H1 (cell line): ENCODE measurements around the gene RFPL1. TPM values are rescaled to one million over a fixed set of nuclear protein-coding genes. Genes with fewer than 3 reads are reported as not detected.

ENCODE experiments used
- MAFK ChIP-seq: IDR thresholded peaks from 2 replicates; pipeline ENCODE4 v1.6.1; 2012; ENCODE audit warnings: low read depth, mild to moderate bottlenecking, improper control_type of control experiment, low read length
- RXRA ChIP-seq: IDR thresholded peaks from 2 replicates; pipeline ENCODE4 v1.6.1; 2011; ENCODE audit warnings: low read depth, mild to moderate bottlenecking, low read length, moderate library complexity; ENCODE audit not compliant: insufficient read depth
- TAF1 ChIP-seq: IDR thresholded peaks from 2 replicates; pipeline ENCODE4 v1.6.1; 2011; ENCODE audit warnings: mild to moderate bottlenecking, low read depth, low read length
- polyA plus RNA-seq, 7 experiments: library from polyadenylated mRNA; depleted of rRNA in 3 of 7; stranded (reverse) in 5 of 7; unstranded in 2 of 7; fragments of >200 nt in 5 of 7; fragments of 200-250 nt in 2 of 7; gene quantifications; 1 replicate in 5 of 7; 2 replicates in 1 of 7; 4 replicates in 1 of 7; pipeline versions ENCODE4 v1.2.1 to v1.2.3, GENCODE V29; 2011 to 2013; ENCODE audit warnings: missing spikeins in 2 of 7, mixed read lengths in 2 of 7
- total RNA-seq: library from RNA; stranded (reverse); fragmentation: NEBNext Ultra II Directional; extraction: Animal tissue kit (Norgen Biotek cat#: 25700); gene quantifications from 2 replicates; pipeline ENCODE4 v1.2.1, GENCODE V29; 2021

Gene RFPL1
- total and polyA plus RNA-seq, 2 of the 8 experiments (the other 6 are each of a cell fraction or from before 2014, with no cell fraction given) = not detected

DNA sequence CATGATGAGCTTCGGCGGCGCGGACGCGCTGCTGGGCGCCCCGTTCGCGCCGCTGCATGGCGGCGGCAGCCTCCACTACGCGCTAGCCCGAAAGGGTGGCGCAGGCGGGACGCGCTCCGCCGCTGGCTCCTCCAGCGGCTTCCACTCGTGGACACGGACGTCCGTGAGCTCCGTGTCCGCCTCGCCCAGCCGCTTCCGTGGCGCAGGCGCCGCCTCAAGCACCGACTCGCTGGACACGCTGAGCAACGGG, 41.8 kb downstream of the RFPL1 start (continued):
- TF ChIP-seq RXRA (no peak), TAF1 (peak; percentile 31; the same call in 1 of the 2 replicates), MAFK (no peak)
